HL-60 (cell line): Measurements from ENCODE around the gene DUOXA2.

ENCODE experiments used
- POLR2AphosphoS5 ChIP-seq: IDR thresholded peaks from 2 replicates; pipeline ENCODE4 v1.6.1; 2012; ENCODE audit warnings: low read depth
- REST ChIP-seq: IDR thresholded peaks from 2 replicates; pipeline ENCODE4 v1.6.1; 2012; ENCODE audit warnings: low read depth; ENCODE audit not compliant: insufficient replicate concordance
- TF ChIP-seq, protein P1 (sequence below): IDR thresholded peaks from one replicate; pipeline ENCODE4 v1.5.1; 2011; ENCODE audit warnings: low read length, control low read depth, inconsistent platforms; ENCODE audit not compliant: insufficient read depth

GRCh38 chr15:45132844-45133560 is 18.9 kb downstream of the DUOXA2 start:
- TF ChIP-seq REST (no peak), POLR2AphosphoS5 (no peak)
- TF ChIP-seq, protein P1, sequence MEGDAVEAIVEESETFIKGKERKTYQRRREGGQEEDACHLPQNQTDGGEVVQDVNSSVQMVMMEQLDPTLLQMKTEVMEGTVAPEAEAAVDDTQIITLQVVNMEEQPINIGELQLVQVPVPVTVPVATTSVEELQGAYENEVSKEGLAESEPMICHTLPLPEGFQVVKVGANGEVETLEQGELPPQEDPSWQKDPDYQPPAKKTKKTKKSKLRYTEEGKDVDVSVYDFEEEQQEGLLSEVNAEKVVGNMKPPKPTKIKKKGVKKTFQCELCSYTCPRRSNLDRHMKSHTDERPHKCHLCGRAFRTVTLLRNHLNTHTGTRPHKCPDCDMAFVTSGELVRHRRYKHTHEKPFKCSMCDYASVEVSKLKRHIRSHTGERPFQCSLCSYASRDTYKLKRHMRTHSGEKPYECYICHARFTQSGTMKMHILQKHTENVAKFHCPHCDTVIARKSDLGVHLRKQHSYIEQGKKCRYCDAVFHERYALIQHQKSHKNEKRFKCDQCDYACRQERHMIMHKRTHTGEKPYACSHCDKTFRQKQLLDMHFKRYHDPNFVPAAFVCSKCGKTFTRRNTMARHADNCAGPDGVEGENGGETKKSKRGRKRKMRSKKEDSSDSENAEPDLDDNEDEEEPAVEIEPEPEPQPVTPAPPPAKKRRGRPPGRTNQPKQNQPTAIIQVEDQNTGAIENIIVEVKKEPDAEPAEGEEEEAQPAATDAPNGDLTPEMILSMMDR, result no peak
